HepG2 (cell line): ENCODE results near the gene COASY. TPM values are rescaled to one million over a fixed set of nuclear protein-coding genes. Genes with fewer than 3 reads are reported as not detected.

Experiments used
- CC2D1A ChIP-seq: sonication (generic); formaldehyde crosslinking; IDR thresholded peaks from 2 replicates; pipeline ENCODE4 v1.8.1; 2023; ENCODE audit warnings: mild to moderate bottlenecking, missing genetic modification reagents
- CCAR2 ChIP-seq: fragments of 200-400 bp; formaldehyde crosslinking; optimal IDR thresholded peaks from 2 replicates; pipeline ENCODE3; 2018; ENCODE audit warnings: low read depth, mild to moderate bottlenecking, low read length, moderate library complexity
- CHD2 ChIP-seq: IDR thresholded peaks from 2 replicates; pipeline ENCODE4 v1.6.1; 2011; ENCODE audit warnings: low read depth, low read length, improper control_type of control experiment
- DPF2 ChIP-seq: sonication (generic); formaldehyde crosslinking; IDR thresholded peaks from 2 replicates; pipeline ENCODE4 v1.4.0; 2020; ENCODE audit warnings: mild to moderate bottlenecking, low read depth, missing genetic modification reagents, borderline replicate concordance
- EHMT2 ChIP-seq: fragments of 200-600 bp; sonication (generic); IDR thresholded peaks from 2 replicates; pipeline ENCODE4 v1.7.0; 2017; ENCODE audit warnings: antibody characterized with exemption, low read depth, low read length, borderline replicate concordance
- FOSL2 ChIP-seq: sonication (generic); formaldehyde crosslinking; IDR thresholded peaks from 2 replicates; pipeline ENCODE4 v1.4.0; 2020; ENCODE audit warnings: missing genetic modification reagents
- NR2C2 ChIP-seq: sonication (generic); formaldehyde crosslinking; IDR thresholded peaks from 2 replicates; pipeline ENCODE4 v1.4.0; 2020; ENCODE audit warnings: missing genetic modification reagents, mild to moderate bottlenecking, moderate library complexity, borderline replicate concordance
- PPARG ChIP-seq: conservative IDR thresholded peaks from 2 replicates; pipeline ENCODE4 v1.6.1; 2016; ENCODE audit warnings: missing biosample characterization, missing genetic modification reagents
- PRDM15 ChIP-seq: sonication (generic); formaldehyde crosslinking; IDR thresholded peaks from 2 replicates; pipeline ENCODE4 v1.4.0; 2020; ENCODE audit warnings: missing genetic modification reagents
- RNF2 ChIP-seq: fragments of 450-650 bp; conservative IDR thresholded peaks from 2 replicates; pipeline ENCODE4 v1.6.1; 2016; ENCODE audit warnings: low read depth
- SOX5 ChIP-seq: IDR thresholded peaks from 2 replicates; pipeline ENCODE4 v1.6.1; 2016; ENCODE audit warnings: borderline replicate concordance
- THRA ChIP-seq: sonication (generic); formaldehyde crosslinking; IDR thresholded peaks from 2 replicates; pipeline ENCODE4 v1.4.0; 2020; ENCODE audit warnings: missing genetic modification reagents, borderline replicate concordance
- XBP1 ChIP-seq: sonication (generic); formaldehyde crosslinking; IDR thresholded peaks from 2 replicates; pipeline ENCODE4 v1.5.0; 2020; ENCODE audit warnings: missing genetic modification reagents
- ZNF205 ChIP-seq: IDR thresholded peaks from 2 replicates; pipeline ENCODE4 v1.6.1; 2018; ENCODE audit warnings: missing biosample characterization, missing genetic modification reagents
- ZNF264 ChIP-seq: sonication (generic); formaldehyde crosslinking; IDR thresholded peaks from 2 replicates; pipeline ENCODE4 v1.4.0; 2020; ENCODE audit warnings: missing genetic modification reagents
- ZNF343 ChIP-seq: sonication (generic); formaldehyde crosslinking; IDR thresholded peaks from 2 replicates; pipeline ENCODE4 v1.4.0; 2020; ENCODE audit warnings: mild to moderate bottlenecking, missing genetic modification reagents
- ZNF543 ChIP-seq: sonication (generic); formaldehyde crosslinking; IDR thresholded peaks from 2 replicates; pipeline ENCODE4 v1.4.0; 2020; ENCODE audit warnings: mild to moderate bottlenecking, missing genetic modification reagents
- ZNF609 ChIP-seq: sonication (generic); formaldehyde crosslinking; IDR thresholded peaks from 2 replicates; pipeline ENCODE4 v1.4.0; 2020; ENCODE audit warnings: mild to moderate bottlenecking, missing genetic modification reagents, borderline replicate concordance
- ZNF703 ChIP-seq: sonication (generic); formaldehyde crosslinking; IDR thresholded peaks from 2 replicates; pipeline ENCODE4 v1.5.1; 2020; ENCODE audit warnings: missing genetic modification reagents, mild to moderate bottlenecking, moderate library complexity, borderline replicate concordance
- ZNF777 ChIP-seq: sonication (generic); formaldehyde crosslinking; IDR thresholded peaks from 2 replicates; pipeline ENCODE4 v1.4.0; 2020; ENCODE audit warnings: missing genetic modification reagents
- polyA plus RNA-seq, 8 experiments: library from polyadenylated mRNA; depleted of rRNA in 3 of 8; stranded (reverse) in 7 of 8; unstranded in 1 of 8; fragments of >200 nt; fragmentation: Illumina TruSeq in 4 of 8; extraction: Trizol in 4 of 8; gene quantifications; 2 replicates each; pipeline versions ENCODE4 v1.2.1 to v1.2.3, GENCODE V29; 2011 to 2016; ENCODE audit warnings: low read depth in 4 of 8, missing spikeins in 1 of 8, mixed read lengths in 1 of 8; ENCODE audit not compliant: insufficient read depth in 1 of 8
- total RNA-seq, 5 experiments: library from RNA; depleted of rRNA; stranded (reverse); fragments of >200 nt; fragmentation: Illumina TruSeq; extraction: Trizol; gene quantifications; 2 replicates each; pipeline ENCODE4 v1.2.3, GENCODE V29; 2016; ENCODE audit warnings: low read depth in 1 of 5

The COASY gene
- total and polyA plus RNA-seq, 2 of the 13 experiments (the other 11 are each of a cell fraction or from before 2014, with no cell fraction given): 90.7 to 125 TPM

- TF ChIP-seq ZNF609 (CRISPR knock-in tag) (peak; percentile 57; the same call in 1 of the 2 replicates), CCAR2 (no peak), EHMT2 (no peak), NR2C2 (CRISPR knock-in tag) (peak; percentile 92), ZNF703 (0 out of 2 replicates have a peak, but pooled peaks have one; percentile 54), FOSL2 (CRISPR knock-in tag) (peak; percentile 44), ZNF343 (no peak), CHD2 (peak; percentile 21; the same call in 1 of the 2 replicates), CC2D1A (CRISPR knock-in tag) (0 out of 2 replicates have a peak, but pooled peaks have one; percentile 14), PRDM15 (CRISPR knock-in tag) (0 out of 2 replicates have a peak, but pooled peaks have one; percentile 57), DPF2 (0 out of 2 replicates have a peak, but pooled peaks have one; percentile 15), PPARG (CRISPR knock-in tag) (no peak; the same call in 1 of the 2 replicates), SOX5 (no peak; the same call in 1 of the 2 replicates), THRA (CRISPR knock-in tag) (peak; percentile 99), XBP1 (CRISPR knock-in tag) (no peak), RNF2 (peak; percentile 75), ZNF264 (peak; percentile 62; the same call in 1 of the 2 replicates), ZNF205 (CRISPR knock-in tag) (peak; percentile 64; the same call in 1 of the 2 replicates), ZNF543 (CRISPR knock-in tag) (peak; percentile 73; the same call in 1 of the 2 replicates), ZNF777 (CRISPR knock-in tag) (peak; percentile 18; the same call in 1 of the 2 replicates)
Observed at GRCh38 chr17:42577532-42578281, 15.8 kb downstream of the COASY start, which contains the start of gene PSMC3IP (continued).
